Activated T-cell treated with anti-CD3 and anti-CD28 coated beads, Interleukin-2, amount 50 U/mL, for 24 hours (primary cell): ENCODE data around the gene VPS41.
A peak's percentile ranks its signal among the peaks of the same experiment; 100 is the strongest.

ENCODE experiments used
- DNase-seq: peaks from one replicate; pipeline ENCODE4 v3.0.0-alpha.2; 2020
- H3K27ac Mint-ChIP-seq: 2 replicates; pipeline ENCODE4 v1.8.0; 2020; ENCODE audit warnings: mild to moderate bottlenecking, mixed read lengths
- H3K27me3 Mint-ChIP-seq: 2 replicates; pipeline ENCODE4 v1.8.0; 2020; ENCODE audit warnings: mixed read lengths
- H3K36me3 Mint-ChIP-seq: 2 replicates; pipeline ENCODE4 v1.8.0; 2020; ENCODE audit warnings: low read depth, mixed read lengths
- H3K4me1 Mint-ChIP-seq: 2 replicates; pipeline ENCODE4 v1.8.0; 2020; ENCODE audit warnings: low read depth, mixed read lengths
- H3K4me3 Mint-ChIP-seq: 2 replicates; pipeline ENCODE4 v1.8.0; 2020; ENCODE audit warnings: mild to moderate bottlenecking, moderate library complexity, mixed read lengths
- H3K9me3 Mint-ChIP-seq: 2 replicates; pipeline ENCODE4 v1.8.0; 2020; ENCODE audit warnings: mixed read lengths

The VPS41 gene

DNA sequence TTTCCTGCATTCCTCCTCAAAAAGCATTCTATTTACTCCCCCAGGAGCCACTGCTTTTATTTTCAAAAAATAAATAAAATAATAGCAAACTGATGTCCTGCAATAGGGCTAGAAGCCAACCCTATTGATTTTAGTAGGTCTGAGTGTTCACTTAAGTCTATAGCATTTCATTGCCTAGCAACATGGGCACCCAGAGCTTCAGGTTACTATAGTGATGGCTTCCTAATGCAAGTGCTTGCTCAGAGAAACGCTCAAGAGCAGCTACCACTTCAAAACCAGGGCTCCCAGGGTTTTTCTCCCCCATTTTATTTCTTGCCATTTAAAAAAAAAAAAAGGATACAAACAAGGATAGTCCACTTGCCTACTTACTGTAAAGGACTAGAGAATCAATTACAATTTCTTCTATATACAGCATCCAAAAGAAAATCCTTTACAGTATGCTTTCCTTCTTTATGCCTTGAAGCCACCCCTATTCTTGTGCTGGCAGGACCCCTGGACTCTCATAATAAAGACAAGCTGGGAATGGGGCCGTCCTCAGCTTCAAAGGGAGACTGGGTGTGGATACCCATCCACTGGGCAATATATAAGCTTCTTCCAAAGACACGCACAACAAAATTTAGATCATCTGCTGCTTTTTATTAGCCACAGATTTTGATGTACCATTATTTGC lies 133.3 kb downstream of the VPS41 start:
- H3K36me3 Mint-ChIP-seq, result peaks cover 71% of the 10 kb centered on the region

DNA sequence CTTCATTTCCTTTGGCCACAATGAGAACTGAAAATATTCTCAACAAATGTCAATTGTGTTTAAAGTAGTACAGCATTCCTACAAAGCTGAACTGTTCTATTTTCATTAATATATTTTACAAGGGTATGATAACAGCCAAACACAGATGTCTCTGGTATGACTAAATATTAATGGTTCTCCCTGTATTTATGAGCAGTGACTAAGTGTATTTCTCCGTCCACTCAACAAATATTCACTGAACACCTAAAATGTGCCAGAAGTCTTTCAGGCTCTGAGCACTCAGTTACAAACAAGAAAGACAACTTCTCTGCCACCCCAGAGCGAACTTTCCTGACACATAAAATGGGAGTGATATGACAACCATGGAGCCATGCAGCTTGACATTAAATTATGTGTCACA lies 135.6 kb downstream of the VPS41 start:
- H3K36me3 Mint-ChIP-seq, result peaks cover 86% of the 10 kb centered on the region

More for the DNA sequence above, 133.3 kb downstream of the VPS41 start:
- no peak overlapping the region for H3K27ac Mint-ChIP-seq
- H3K4me3 Mint-ChIP-seq, result no peak overlapping the region
- DNase-seq, result no peak
- H3K27me3 Mint-ChIP-seq, result no peaks in the 10 kb centered on the region
- no peaks in the 10 kb centered on the region for H3K4me1 Mint-ChIP-seq
- H3K9me3 Mint-ChIP-seq, result no peaks in the 10 kb centered on the region

DNA sequence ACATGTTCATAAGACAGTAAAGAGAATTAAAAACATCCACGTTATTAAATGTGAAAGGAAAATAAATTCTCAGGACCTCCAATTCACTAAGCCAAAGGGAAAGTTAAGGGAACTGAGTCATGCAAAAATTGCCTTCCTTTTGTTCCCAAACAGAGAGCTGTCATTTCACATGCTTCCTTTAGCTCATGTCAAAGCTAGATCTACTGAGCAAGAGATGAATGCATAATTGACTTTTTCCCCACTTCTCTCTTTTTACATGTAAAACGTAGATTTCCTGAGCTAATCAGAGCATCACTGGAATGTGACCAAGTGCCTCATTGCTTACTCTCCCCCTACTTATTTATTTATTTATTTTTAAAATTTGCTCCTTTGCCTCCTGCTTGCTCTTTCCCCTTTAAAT lies 148.8 kb downstream of the VPS41 start:
- Mint-ChIP-seq H3K36me3 (peaks cover 72% of the 10 kb centered on the region), H3K4me3 (no peak overlapping the region), H3K27ac (no peak overlapping the region), H3K4me1 (no peaks in the 10 kb centered on the region), H3K27me3 (no peaks in the 10 kb centered on the region), H3K9me3 (no peaks in the 10 kb centered on the region)
- no peak for DNase-seq

More for the DNA sequence above, 135.6 kb downstream of the VPS41 start:
- Mint-ChIP-seq H3K4me1 (no peaks in the 10 kb centered on the region), H3K27me3 (no peaks in the 10 kb centered on the region), H3K4me3 (no peak overlapping the region), H3K27ac (no peak overlapping the region), H3K9me3 (no peaks in the 10 kb centered on the region)
- DNase-seq, result no peak

DNA sequence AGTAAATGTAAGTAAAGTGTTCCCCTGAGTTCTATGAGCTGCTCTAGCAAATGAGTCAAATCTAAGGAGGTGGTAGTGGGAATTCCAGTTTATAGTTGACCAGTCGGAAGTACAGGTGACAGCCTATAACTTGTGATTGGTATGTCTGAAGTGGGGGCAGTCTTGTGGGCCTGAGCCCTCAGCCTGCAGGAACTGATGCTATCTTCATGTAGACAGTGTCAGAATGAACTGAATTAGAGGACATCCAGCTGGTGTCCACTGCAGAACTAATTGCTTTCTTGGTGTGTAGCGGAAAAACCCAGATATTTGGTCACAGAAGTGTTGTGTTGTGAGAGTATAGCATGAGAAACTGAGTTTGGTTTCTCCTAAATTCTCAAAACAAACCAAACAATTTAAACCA lies 150.0 kb downstream of the VPS41 start:
- H3K27ac Mint-ChIP-seq, result no peak overlapping the region
- DNase-seq, result no peak
- H3K4me3 Mint-ChIP-seq, result no peak overlapping the region
- H3K9me3 Mint-ChIP-seq, result no peaks in the 10 kb centered on the region
- H3K4me1 Mint-ChIP-seq, result no peaks in the 10 kb centered on the region
- H3K36me3 Mint-ChIP-seq, result peaks cover 74% of the 10 kb centered on the region
- no peaks in the 10 kb centered on the region for H3K27me3 Mint-ChIP-seq

DNA sequence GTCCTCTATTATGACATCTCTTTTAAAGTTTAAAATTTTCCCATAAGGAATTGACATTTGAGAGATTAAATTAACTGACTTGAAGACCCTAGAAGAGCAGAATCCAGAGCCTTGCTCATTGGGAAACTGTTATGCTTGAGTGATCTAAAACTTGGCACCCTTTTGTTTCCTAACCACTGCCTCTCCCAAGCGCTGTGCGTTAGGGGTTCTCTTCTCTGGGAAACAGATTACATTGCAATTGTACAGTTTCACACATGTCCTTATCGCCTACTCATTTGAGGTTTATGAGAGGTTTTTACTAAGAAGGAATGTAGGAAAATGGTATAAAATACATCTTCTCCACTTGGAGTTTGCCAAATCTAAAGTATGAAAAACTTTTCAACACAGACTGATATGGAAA lies 151.1 kb downstream of the VPS41 start:
- Mint-ChIP-seq H3K9me3 (no peaks in the 10 kb centered on the region), H3K36me3 (peaks cover 74% of the 10 kb centered on the region), H3K4me1 (no peaks in the 10 kb centered on the region), H3K27me3 (no peaks in the 10 kb centered on the region), H3K4me3 (no peak overlapping the region), H3K27ac (no peak overlapping the region)
- no peak for DNase-seq

DNA sequence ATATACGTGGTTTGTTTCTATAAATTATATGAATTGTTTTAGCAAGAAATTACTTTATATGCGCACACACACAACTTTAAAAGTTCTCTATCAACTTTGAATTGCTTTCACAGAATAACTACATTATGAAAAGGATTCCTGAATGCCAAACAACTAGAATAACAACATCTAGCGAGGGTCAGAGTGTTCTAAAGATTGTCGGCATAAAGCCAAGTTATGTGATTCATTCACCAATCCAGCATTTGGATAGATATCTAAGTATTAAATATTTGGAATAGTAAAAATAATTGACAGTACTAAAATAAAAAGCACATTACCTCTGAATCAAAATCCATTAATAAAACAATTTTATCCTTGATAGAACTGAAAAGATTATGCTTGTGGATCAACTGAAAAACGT lies 152.5 kb downstream of the VPS41 start:
- Mint-ChIP-seq H3K27me3 (no peaks in the 10 kb centered on the region), H3K9me3 (no peaks in the 10 kb centered on the region), H3K4me3 (no peak overlapping the region), H3K36me3 (peaks cover 76% of the 10 kb centered on the region), H3K4me1 (no peaks in the 10 kb centered on the region), H3K27ac (no peak overlapping the region)
- no peak for DNase-seq

DNA sequence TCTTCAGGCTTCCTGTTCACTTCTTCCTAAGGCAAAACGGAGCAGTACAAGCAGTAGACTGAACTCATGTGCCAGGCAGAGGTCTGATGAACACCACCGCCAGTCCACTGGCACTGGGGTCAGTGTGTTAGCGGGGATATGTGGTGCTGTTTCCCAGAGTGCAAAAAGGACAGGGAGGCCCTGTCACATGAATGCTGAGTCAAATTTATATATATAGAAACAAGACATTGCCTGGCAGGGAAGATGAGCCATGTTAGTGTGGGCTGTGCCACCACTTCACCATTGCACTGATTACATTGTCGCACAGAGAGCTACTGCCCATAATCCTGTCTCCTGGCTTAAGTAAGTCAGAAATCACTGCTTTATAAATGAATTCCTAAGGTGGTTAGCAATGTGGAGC lies 155.6 kb downstream of the VPS41 start:
- Mint-ChIP-seq H3K9me3 (no peaks in the 10 kb centered on the region), H3K27ac (no peak overlapping the region), H3K36me3 (peaks cover 87% of the 10 kb centered on the region)

DNA sequence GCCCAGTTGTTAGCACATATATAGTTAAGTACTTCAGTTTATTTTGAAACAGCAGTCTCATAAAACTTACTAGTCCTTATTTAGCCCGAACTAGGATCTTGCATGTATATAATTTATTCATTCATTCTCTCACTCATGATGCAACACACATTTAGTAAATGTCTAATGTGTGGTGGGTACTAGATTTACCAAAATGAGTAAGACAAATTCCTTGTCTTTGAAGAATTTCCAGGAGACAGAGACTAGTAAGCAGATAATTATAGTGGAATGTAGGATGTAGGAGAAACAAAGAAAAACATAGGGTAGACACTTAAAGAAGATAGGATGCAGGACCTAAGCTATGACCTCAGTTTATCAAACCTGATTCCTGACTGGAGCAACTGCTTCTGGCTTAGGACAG lies 157.6 kb downstream of the VPS41 start:
- Mint-ChIP-seq H3K9me3 (no peaks in the 10 kb centered on the region), H3K27ac (no peak overlapping the region), H3K4me3 (no peak overlapping the region), H3K36me3 (peaks cover 86% of the 10 kb centered on the region), H3K4me1 (no peaks in the 10 kb centered on the region), H3K27me3 (no peaks in the 10 kb centered on the region)
- no peak for DNase-seq

More for the DNA sequence above, 155.6 kb downstream of the VPS41 start:
- Mint-ChIP-seq H3K4me1 (no peaks in the 10 kb centered on the region), H3K4me3 (no peak overlapping the region), H3K27me3 (no peaks in the 10 kb centered on the region)
- DNase-seq, result no peak

DNA sequence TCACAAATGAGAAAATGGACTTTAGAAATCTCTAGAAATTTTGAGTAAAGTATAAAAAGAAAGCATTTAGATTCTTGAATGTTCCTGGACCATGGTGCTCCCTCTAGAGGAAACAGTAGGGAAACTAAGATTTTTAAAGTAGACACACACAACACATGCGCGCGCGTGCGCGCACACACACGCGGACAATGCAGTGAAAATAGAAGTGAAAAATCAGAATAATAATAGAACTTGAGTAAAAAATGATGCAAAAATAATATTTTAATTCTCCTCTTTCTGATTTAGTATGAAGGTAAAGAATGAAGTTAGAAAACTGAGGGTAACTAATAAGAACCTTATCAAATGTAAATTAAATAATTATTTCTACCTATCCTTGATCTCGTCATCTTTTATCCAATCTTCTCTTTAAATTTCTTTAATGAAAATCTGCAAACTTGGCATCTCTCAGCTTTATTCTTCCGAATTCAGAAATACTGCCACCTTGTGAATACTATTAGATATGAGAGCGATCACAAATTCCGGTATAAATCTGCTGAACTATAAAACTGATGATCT lies 160.9 kb downstream of the VPS41 start:
- Mint-ChIP-seq H3K4me1 (peaks cover 6% of the 10 kb centered on the region), H3K27me3 (no peaks in the 10 kb centered on the region), H3K4me3 (no peak overlapping the region), H3K27ac (no peak overlapping the region), H3K36me3 (peaks cover 88% of the 10 kb centered on the region), H3K9me3 (no peaks in the 10 kb centered on the region)
- no peak for DNase-seq

DNA sequence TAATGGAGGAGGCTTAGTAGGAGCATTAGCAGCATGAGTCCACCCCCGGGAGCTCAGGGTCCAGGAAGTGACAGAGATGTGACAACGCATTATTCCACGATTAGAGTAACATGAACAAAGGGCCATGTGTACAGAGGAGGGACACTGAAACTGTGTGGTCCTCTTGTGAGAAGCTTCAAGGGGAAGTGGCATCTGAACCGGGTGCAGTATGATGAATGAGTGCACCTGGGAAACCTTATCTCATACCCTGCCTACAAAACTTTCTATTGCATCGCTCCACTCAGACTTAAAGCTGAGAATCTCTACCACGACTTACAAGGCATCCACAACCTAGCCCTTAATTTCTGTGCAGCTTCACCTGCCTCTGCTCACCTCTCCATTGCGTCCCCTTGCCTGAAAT lies 162.6 kb downstream of the VPS41 start:
- Mint-ChIP-seq H3K27ac (no peak overlapping the region), H3K27me3 (no peaks in the 10 kb centered on the region), H3K4me3 (no peak overlapping the region), H3K9me3 (no peaks in the 10 kb centered on the region), H3K4me1 (peaks cover 6% of the 10 kb centered on the region), H3K36me3 (peaks cover 87% of the 10 kb centered on the region)
- DNase-seq, result no peak

DNA sequence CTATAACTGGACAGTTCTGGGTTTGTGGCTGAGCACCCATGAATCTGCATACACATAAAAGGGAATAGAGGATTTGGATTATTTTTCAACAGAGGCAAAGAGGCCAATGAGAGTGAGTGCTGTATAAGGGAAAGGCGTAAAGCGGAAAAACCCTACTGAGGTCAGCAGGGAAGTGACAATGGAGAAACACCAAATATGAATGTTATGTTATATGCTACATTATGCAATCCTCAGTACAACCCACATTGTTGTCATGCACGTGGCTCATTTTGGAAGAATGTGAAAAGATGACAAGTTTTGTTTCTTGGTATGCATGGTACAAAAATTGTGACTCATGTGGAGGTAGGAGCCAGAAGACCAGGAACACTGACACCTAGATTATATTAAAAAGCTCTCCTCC lies 164.2 kb downstream of the VPS41 start:
- Mint-ChIP-seq H3K27me3 (no peaks in the 10 kb centered on the region), H3K9me3 (no peaks in the 10 kb centered on the region), H3K36me3 (peaks cover 83% of the 10 kb centered on the region), H3K4me3 (no peak overlapping the region), H3K27ac (peak overlapping the region; percentile 7), H3K4me1 (peaks cover 6% of the 10 kb centered on the region)
- DNase-seq, result no peak

DNA sequence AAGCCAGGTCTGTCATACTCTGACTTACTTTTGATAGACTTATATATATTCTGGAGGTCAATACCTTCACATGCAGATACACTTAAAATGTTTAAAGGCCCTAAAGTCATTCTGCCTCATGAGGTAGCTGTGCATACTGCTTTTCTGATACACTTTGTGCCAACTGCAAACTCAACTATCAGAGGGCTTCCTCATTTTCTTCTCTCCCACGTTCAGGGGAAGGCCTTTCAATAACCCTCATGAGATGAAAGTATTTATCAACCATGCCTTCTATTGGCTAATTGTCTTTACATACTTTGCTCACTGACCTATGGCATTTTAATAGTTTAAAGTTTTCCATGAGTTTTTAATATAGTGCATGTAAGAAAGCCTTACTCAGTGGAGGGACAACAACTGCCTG lies 165.1 kb downstream of the VPS41 start:
- DNase-seq, result no peak
- H3K9me3 Mint-ChIP-seq, result no peaks in the 10 kb centered on the region
- peaks cover 80% of the 10 kb centered on the region for H3K36me3 Mint-ChIP-seq
- no peaks in the 10 kb centered on the region for H3K27me3 Mint-ChIP-seq
- H3K4me1 Mint-ChIP-seq, result peaks cover 6% of the 10 kb centered on the region
- H3K27ac Mint-ChIP-seq, result no peak overlapping the region
- no peak overlapping the region for H3K4me3 Mint-ChIP-seq

DNA sequence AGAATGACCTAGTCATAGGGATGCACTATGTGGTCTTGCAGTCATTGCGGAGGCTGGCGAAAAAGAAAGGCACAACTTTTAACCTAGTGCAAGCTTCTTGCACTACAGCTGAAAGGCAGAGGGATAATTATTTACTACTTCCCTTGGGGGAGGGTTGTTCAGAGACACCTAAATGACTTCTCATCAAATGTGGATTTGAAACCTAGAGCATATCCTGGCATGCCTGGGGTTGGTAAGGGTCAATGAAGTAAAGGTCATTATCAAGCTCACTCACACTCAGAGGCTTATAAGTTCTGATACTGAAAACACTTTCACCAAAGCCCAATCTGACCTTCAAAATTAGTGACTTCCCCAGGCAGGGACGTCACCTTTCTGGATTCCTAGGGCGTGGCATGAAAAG lies 168.9 kb downstream of the VPS41 start:
- Mint-ChIP-seq H3K4me3 (no peak overlapping the region), H3K27ac (no peak overlapping the region), H3K27me3 (no peaks in the 10 kb centered on the region), H3K9me3 (no peaks in the 10 kb centered on the region), H3K36me3 (peaks cover 84% of the 10 kb centered on the region), H3K4me1 (peaks cover 6% of the 10 kb centered on the region)
- no peak for DNase-seq

DNA sequence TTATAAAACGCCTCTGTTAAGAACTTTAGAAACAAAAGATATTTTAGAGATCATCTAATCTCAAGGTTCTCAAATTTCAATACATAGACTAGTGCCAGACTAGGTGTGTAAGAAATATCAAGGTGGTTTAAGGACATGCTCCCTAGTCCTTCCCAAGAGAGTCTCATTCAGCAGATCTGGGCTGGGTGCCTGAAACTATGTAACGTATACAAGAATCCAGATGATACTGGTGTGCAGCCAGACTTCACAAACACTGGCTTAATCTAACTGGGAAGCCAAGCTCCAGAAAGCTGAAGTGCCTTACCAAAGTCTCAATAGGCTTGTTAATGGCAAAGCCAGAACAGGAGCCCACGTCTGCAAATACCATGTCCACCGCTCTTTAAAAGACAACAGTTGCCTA lies 172.9 kb downstream of the VPS41 start:
- Mint-ChIP-seq H3K4me3 (no peak overlapping the region), H3K27me3 (no peaks in the 10 kb centered on the region), H3K9me3 (no peaks in the 10 kb centered on the region), H3K27ac (no peak overlapping the region), H3K4me1 (peaks cover 2% of the 10 kb centered on the region), H3K36me3 (peaks cover 73% of the 10 kb centered on the region)
- no peak for DNase-seq

DNA sequence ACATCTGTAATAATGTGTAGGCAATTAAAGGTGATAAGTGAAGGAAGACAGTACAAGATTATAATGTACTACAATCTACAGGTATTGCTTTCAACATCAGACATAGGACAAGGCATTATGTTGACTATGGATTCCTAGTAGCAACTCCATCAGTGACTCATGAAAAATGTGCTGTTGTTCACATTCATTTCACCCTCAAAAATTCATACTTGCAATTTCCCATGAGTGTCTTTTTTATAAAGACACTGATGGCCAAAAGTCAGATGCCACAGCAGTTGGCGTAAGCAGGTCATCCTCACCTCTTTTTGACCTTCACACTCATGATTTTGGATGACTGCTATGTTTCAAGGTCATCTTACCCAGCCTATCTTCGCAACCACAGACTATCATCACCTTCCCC lies 177.8 kb downstream of the VPS41 start:
- Mint-ChIP-seq H3K4me1 (peaks cover 2% of the 10 kb centered on the region), H3K27ac (no peak overlapping the region), H3K36me3 (peaks cover 73% of the 10 kb centered on the region), H3K4me3 (no peak overlapping the region), H3K27me3 (no peaks in the 10 kb centered on the region), H3K9me3 (no peaks in the 10 kb centered on the region)
- no peak for DNase-seq

DNA sequence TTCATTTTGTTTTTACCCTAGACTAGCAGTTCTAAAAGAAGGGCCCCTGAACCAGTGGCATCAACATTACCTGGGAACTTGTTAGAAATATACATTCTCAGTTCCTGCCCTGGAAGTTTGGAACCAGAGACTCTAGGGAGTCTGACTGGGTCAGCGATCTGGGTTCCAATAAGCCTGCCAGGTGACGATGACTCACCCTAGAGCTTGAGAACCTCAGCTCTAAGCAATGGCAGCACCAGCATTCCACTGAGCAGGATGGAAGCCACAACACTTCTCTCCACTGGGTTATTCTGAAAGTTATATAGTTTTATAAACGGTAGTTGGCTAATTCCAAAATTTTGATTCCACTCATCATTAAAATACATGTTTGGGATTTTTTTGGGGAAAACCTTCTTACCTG lies 180.8 kb downstream of the VPS41 start:
- Mint-ChIP-seq H3K4me1 (peaks cover 2% of the 10 kb centered on the region), H3K4me3 (no peak overlapping the region), H3K27me3 (no peaks in the 10 kb centered on the region), H3K9me3 (no peaks in the 10 kb centered on the region), H3K27ac (no peak overlapping the region), H3K36me3 (peaks cover 68% of the 10 kb centered on the region)
- no peak for DNase-seq
